ENCODE results near the gene C19orf25. TPM values are rescaled to one million over a fixed set of nuclear protein-coding genes. Genes with fewer than 3 reads are reported as not detected.

The C19orf25 gene
- total RNA-seq (10 to 100 TPM; 31.1 to 32.2 TPM), polyA plus RNA-seq (ENCODE audit: insufficient read length in 6 of 6) (10 to 100 TPM; 17.7 to 27.8 (median 22.8) TPM)
- long read RNA-seq, donor 1, transcript C19orf25-211 (1 exons, 2,314 nt) = minor isoform, 6 of 27 reads
- long read RNA-seq, donor 1, transcript C19orf25-203 (3 exons, 1,837 nt) = major isoform, 17 of 27 reads
- long read RNA-seq, donor 1, partial matches to known transcripts = 0 of 27 reads
- long read RNA-seq, donor 1, other reads (novel, unspliced or antisense) = 0 of 27 reads
- long read RNA-seq, donor 2, transcript C19orf25-211 (1 exons, 2,314 nt) = minor isoform, 9 of 25 reads
- long read RNA-seq, donor 2, transcript C19orf25-203 (3 exons, 1,837 nt) = major isoform, 13 of 25 reads
- long read RNA-seq, donor 2, partial matches to known transcripts = 0 of 25 reads
- long read RNA-seq, donor 2, other reads (novel, unspliced or antisense) = 0 of 25 reads
- long read RNA-seq, donor 3, transcript C19orf25-203 (3 exons, 1,837 nt) = major isoform, 11 of 15 reads
- long read RNA-seq, donor 3, partial matches to known transcripts = 0 of 15 reads
- long read RNA-seq, donor 3, other reads (novel, unspliced or antisense) = 0 of 15 reads
- long read RNA-seq, donor 4, transcript C19orf25-203 (3 exons, 1,837 nt) = major isoform, 48 of 73 reads
- long read RNA-seq, donor 4, transcript C19orf25-202 (2 exons, 2,403 nt) = minor isoform, 7 of 73 reads
- long read RNA-seq, donor 4, transcript C19orf25-213 (3 exons, 1,287 nt) = minor isoform, 8 of 73 reads
- long read RNA-seq, donor 4, partial matches to known transcripts = 7 of 73 reads
- long read RNA-seq, donor 4, other reads (novel, unspliced or antisense) = 2 of 73 reads
- long read RNA-seq, donor 5, transcript C19orf25-203 (3 exons, 1,837 nt) = major isoform, 11 of 22 reads
- long read RNA-seq, donor 5, transcript C19orf25-211 (1 exons, 2,314 nt) = minor isoform, 5 of 22 reads
- long read RNA-seq, donor 5, partial matches to known transcripts = 0 of 22 reads
- long read RNA-seq, donor 5, other reads (novel, unspliced or antisense) = 0 of 22 reads
- long read RNA-seq, donor 6, transcript C19orf25-203 (3 exons, 1,837 nt) = major isoform, 14 of 25 reads
- long read RNA-seq, donor 6, transcript C19orf25-211 (1 exons, 2,314 nt) = minor isoform, 7 of 25 reads
- long read RNA-seq, donor 6, partial matches to known transcripts = 0 of 25 reads
- long read RNA-seq, donor 6, other reads (novel, unspliced or antisense) = 0 of 25 reads
- long read RNA-seq, donor 7, transcript C19orf25-203 (3 exons, 1,837 nt) = major isoform, 10 of 17 reads
- long read RNA-seq, donor 7, partial matches to known transcripts = 0 of 17 reads
- long read RNA-seq, donor 7, other reads (novel, unspliced or antisense) = 0 of 17 reads
- long read RNA-seq, donor 8, transcript C19orf25-203 (3 exons, 1,837 nt) = major isoform, 9 of 24 reads
- long read RNA-seq, donor 8, transcript C19orf25-202 (2 exons, 2,403 nt) = minor isoform, 5 of 24 reads
- long read RNA-seq, donor 8, transcript C19orf25-211 (1 exons, 2,314 nt) = minor isoform, 6 of 24 reads
- long read RNA-seq, donor 8, partial matches to known transcripts = 0 of 24 reads
- long read RNA-seq, donor 8, other reads (novel, unspliced or antisense) = 0 of 24 reads
- long read RNA-seq, donor 9 = 0 reads
- long read RNA-seq, donor 10, transcript C19orf25-203 (3 exons, 1,837 nt) = major isoform, 64 of 86 reads
- long read RNA-seq, donor 10, transcript C19orf25-213 (3 exons, 1,287 nt) = minor isoform, 5 of 86 reads
- long read RNA-seq, donor 10, transcript C19orf25-202 (2 exons, 2,403 nt) = minor isoform, 7 of 86 reads
- long read RNA-seq, donor 10, transcript C19orf25-204 (3 exons, 1,265 nt) = minor isoform, 5 of 86 reads
- long read RNA-seq, donor 10, partial matches to known transcripts = 2 of 86 reads
- long read RNA-seq, donor 10, other reads (novel, unspliced or antisense) = 2 of 86 reads
- long read RNA-seq, donor 11 = 0 reads
- long read RNA-seq, donor 12, transcript C19orf25-203 (3 exons, 1,837 nt) = major isoform, 11 of 22 reads
- long read RNA-seq, donor 12, transcript C19orf25-211 (1 exons, 2,314 nt) = minor isoform, 7 of 22 reads
- long read RNA-seq, donor 12, partial matches to known transcripts = 0 of 22 reads
- long read RNA-seq, donor 12, other reads (novel, unspliced or antisense) = 0 of 22 reads

DNA sequence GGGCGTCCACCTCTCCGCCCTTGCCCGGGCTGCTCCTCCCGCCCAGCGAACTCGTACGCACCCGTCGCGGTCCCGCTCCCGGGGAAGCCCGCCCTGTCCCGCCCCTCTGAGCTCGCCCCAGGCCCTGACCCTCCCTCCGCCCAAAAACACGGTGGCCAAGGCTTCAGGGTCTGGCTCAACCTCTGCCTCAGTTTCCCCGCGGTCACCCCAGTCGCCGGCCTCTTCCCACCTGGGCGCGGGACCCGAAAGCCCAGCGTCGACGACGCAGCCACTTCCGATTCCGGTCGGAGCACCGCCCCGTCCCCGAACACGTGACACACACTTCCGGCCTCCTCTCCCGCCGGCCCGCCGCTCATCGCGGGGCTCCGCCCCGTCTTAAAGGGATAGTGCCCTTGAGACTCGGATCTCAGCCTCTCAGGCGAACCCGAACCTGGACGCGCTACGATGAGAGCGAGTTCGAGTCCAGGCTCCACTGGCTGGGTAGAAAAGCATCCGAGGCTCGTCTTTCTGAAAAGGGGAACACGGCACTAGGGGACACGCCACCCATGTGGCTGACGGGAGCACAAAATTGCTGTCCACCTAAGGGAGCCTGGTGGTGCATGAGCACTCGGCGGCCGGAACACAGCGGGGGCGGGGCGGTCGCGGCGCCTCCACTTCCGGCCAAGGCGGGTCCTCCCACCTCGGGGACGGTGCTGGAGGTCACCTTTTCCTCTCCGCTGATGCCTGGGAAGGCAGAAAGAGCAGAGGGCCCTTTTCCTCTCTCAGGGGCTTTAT is at the start of gene C19orf25:
C19orf25 (minus strand) TSS at position 282 of the 774 bp plus-strand sequence. CDS start 312 bp downstream, outside the sequence.
- intact Hi-C loops (cut with DNase I) = no loop called here
- peak within 1 kb of the TSS; percentile 96 to 99 for H3K4me3 ChIP-seq
- H3K9me3 ChIP-seq = no peaks in the 10 kb centered on the region
- peaks cover 0 to 3% of the 10 kb centered on the region in 2 donors for H3K27me3 ChIP-seq
- H3K36me3 ChIP-seq = peaks cover 0 to 34% of the 10 kb centered on the region in 2 donors
- H3K27ac ChIP-seq = peak within 1 kb of the TSS; percentile 41 to 83
- peaks cover 4 to 22% of the 10 kb centered on the region in 2 donors for H3K4me1 ChIP-seq
- TF ChIP-seq, protein P1, sequence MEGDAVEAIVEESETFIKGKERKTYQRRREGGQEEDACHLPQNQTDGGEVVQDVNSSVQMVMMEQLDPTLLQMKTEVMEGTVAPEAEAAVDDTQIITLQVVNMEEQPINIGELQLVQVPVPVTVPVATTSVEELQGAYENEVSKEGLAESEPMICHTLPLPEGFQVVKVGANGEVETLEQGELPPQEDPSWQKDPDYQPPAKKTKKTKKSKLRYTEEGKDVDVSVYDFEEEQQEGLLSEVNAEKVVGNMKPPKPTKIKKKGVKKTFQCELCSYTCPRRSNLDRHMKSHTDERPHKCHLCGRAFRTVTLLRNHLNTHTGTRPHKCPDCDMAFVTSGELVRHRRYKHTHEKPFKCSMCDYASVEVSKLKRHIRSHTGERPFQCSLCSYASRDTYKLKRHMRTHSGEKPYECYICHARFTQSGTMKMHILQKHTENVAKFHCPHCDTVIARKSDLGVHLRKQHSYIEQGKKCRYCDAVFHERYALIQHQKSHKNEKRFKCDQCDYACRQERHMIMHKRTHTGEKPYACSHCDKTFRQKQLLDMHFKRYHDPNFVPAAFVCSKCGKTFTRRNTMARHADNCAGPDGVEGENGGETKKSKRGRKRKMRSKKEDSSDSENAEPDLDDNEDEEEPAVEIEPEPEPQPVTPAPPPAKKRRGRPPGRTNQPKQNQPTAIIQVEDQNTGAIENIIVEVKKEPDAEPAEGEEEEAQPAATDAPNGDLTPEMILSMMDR (IDR thresholded peaks at IDR 0.05) = no peak
- ATAC-seq (peak; percentile 98), DNase-seq (peak; percentile 86 to 99 (median 95))

DNA sequence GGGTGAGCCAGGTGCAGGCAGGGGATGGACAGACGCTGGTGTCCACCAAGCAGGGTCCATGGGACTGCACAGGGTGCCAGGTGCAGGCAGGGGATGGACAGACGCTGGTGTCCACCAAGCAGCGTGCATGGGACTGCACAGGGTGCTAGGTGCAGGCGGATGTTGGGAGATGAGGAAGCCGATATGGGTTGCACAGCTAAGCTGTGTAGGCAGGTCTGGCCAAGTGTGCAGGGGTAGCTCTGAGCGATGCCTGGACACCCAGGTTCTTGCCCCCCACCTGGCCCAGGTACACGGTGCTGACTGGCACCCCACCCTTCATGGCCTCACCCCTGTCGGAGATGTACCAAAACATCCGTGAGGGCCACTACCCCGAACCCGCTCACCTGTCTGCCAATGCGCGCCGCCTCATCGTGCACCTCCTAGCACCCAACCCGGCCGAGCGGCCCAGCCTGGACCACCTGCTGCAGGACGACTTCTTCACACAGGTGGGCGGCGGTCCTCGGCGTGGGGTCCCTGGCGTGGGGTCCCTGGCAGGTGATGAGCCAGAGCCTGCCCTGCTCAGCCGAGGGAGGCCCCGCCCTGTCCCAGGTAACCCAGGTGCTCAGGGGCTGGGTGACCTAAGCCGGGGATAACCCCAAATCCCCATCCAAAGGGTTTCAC is 48.8 kb upstream of the C19orf25 start:
- no peak overlapping the region for H3K4me3 ChIP-seq
- H3K36me3 ChIP-seq = no peaks in the 10 kb centered on the region
- peak in 1 of 4 donors; percentile 79 for DNase-seq
- peaks cover 30 to 97% of the 10 kb centered on the region in 2 donors for H3K27me3 ChIP-seq
- peaks cover 0 to 6% of the 10 kb centered on the region in 2 donors for H3K4me1 ChIP-seq
- ATAC-seq = no peak
- intact Hi-C loops (cut with DNase I) = no loop called here
- no peaks in the 10 kb centered on the region for H3K9me3 ChIP-seq
- TF ChIP-seq, protein P1 (IDR thresholded peaks at IDR 0.05) = no peak
- H3K27ac ChIP-seq = no peak overlapping the region

GRCh38 chr19:1526979-1527649 is 48.1 kb upstream of the C19orf25 start:
- peaks cover 33 to 97% of the 10 kb centered on the region in 2 donors for H3K27me3 ChIP-seq

More at GRCh38 chr19:1526979-1527649, 48.1 kb upstream of the C19orf25 start:
- intact Hi-C loops (cut with DNase I) = no loop called here
- Histone ChIP-seq H3K27ac (no peak overlapping the region), H3K4me3 (no peak overlapping the region), H3K9me3 (no peaks in the 10 kb centered on the region), H3K36me3 (no peaks in the 10 kb centered on the region), H3K4me1 (peaks cover 0 to 6% of the 10 kb centered on the region in 2 donors)
- ATAC-seq (no peak), DNase-seq (no peak)
- TF ChIP-seq, protein P1 (IDR thresholded peaks at IDR 0.05) = no peak

All from left lung (tissue), 14 donors.